Right renal cortex interstitium (tissue), 3 donors: Measurements from ENCODE around the gene POLE. TPM values are rescaled to one million over a fixed set of nuclear protein-coding genes. Genes with fewer than 3 reads are reported as not detected.

ENCODE experiments used
- DNase-seq, 3 donors: peaks; one replicate each; pipeline ENCODE4 v3.0.0-alpha.2; 2013; ENCODE audit warnings: low read depth in 3 of 3, low spot score in 2 of 3
- polyA plus RNA-seq, 3 donors: library from polyadenylated mRNA; unstranded; fragments of 120-200 nt; gene quantifications; one replicate each; pipeline ENCODE4 v1.2.1, GENCODE V29; 2013; ENCODE audit not compliant: insufficient read length in 3 of 3

The POLE gene
- polyA plus RNA-seq, 3 donors: 44.5 to 45.7 (median 44.5) TPM

DNA sequence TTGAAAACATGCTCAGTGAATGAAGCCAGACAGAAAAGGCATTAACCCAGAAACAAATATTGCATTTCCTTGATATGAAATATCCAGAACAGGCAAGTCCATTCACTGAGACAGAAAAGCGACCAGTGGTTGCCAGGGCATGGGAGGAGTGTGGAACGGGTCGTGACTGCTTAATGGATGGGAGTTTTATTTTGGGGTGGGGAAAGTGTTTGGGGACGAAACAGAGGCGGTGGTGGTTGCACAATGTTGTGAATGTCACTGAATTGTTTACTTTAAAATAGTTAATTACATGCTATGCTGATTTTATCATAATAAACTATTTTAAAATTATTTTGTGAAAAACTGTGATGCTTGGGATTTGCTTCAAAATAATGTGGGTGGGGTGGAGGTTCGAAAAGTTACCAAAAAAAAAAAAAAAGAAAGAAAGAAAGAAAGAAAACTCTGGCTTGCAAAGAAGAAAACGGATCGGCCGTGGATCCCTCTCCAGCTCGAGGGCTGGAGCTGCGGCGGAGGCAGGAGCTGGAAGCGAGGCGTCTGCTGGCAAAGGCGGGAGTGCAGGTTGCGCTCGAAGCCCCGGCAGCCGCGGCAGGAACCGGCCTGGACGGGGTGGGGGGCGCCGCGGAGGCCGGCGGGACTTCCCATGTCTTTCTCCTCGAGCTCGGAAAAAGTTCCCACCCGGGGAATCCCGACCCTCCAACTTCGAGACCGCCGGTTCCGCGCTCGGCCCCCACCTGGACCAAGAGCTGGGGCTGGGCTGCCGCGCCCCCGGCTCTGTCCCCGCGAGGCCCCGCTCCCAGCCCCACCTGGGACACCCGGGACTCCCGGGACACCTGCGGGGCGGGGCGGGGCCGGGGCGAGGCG is 69.1 kb downstream of the POLE start:
- DNase-seq: no peak

DNA sequence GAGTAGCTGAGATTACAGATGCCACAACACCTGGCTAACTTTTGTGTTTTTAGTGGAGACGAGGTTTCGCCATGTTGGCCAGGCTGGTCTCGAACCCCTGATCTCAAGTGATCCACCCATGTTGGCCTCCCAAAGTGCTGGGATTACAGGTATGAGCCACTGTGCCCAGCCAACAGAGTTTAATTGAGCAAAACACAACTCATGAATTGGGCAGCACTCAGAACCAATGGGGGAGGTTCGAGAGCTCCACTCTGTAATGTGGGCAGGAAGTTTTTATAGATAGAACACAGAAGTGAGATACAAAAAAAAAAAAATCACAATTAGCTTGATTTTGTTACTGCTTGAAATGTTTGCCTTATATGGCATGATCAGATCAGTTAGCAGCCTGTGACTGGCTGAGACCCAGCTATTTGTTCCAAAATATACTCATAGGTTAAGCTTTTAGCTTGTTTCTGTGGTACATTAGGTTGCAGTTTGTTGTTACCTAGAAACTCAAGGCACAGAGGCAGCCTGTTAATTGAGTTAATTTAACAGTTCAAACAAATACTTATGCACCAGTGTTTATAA is 69.9 kb downstream of the POLE start:
- no peak for DNase-seq

DNA sequence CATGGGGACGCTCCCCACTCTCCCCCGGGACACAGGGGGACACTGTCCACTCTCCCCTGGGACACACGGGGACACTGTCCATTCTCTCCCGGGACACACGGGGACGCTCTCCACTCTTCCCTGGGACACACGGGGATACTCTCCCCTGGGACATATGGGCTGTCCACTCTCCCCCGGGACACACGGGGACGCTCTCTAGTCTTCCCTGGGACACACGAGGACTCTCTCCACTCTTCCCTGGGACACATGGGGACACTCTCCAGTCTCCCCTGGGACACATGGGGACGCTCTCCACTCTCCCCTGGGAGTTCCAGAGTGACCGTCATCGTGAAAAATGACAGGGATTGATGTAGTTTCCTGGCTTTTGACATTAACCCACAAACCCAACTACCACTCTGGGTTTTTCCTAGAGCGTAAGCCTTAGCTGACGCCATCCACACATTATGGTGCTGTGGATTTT is 71.5 kb downstream of the POLE start:
- DNase-seq: no peak

DNA sequence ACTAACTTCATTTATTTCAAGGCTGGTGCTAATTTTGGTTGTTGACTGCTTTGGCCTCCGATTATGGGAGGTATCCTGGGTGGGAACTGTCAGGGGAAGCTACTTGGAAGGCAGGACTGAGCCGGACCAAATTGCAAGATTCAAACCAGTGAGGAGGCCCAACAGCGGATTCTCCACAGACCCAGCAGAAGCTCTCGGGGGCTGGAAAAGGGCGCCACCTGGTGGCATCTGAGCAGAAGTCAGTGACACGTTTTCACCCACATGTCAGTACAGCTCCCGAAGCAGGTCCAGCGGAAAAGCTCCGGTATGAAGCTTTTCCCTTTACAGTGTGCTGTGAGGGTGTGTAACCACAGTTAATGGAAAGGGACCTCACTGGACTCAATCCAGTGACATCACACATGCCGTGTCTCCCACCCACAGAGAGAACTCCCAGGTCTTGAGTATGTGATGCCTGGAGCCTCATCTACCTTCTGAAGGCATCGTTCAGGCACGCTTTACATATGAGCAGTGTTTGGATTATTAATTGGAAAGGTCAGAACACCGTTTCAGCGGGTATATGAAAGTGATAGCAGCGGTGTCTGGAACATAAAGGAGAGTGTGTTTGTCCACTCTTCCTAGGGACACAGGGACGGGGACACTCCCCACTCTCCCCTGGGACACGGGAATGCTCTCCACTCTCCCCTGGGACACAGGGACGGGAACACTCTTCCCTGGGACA is 72.1 kb downstream of the POLE start:
- no peak for DNase-seq

DNA sequence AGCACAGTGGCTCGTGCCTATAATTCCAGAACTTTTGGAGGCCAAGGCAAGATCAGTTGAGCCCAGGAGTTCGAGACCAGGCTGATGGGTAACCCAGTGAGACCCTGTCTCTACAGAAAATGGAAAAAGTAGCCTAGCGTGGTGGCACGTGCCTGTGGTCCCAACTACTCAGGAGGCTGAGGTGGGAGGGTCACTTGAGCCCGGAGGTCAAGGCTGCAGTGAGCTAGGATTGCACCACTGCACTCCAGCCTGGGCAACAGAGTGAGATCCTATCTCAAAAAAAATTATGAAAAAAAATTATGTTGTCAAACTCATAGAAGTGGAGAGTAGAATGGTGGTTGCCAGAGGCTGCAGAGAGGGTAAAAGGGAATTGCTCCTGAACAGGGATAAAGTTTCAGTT is 73.1 kb downstream of the POLE start:
- no peak for DNase-seq

DNA sequence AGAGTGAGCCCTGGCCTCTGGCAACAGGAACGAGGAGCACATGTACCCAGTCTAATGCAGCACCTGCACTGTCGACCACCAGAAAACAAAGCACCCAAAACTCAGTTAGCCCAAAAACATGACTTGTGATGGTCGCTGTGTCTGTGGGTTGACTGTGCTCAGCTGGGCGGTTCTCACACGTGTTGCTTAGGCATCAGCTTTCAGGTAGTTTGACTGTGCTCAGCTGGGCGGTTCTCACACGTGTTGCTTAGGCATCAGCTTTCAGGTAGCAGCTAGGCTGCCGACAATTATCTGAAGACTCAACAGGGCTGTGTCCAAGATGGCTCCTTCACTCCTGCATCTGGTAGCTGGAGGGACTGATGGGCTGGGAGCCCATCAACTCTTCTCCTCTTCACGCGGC is 75.5 kb downstream of the POLE start:
- DNase-seq: no peak

DNA sequence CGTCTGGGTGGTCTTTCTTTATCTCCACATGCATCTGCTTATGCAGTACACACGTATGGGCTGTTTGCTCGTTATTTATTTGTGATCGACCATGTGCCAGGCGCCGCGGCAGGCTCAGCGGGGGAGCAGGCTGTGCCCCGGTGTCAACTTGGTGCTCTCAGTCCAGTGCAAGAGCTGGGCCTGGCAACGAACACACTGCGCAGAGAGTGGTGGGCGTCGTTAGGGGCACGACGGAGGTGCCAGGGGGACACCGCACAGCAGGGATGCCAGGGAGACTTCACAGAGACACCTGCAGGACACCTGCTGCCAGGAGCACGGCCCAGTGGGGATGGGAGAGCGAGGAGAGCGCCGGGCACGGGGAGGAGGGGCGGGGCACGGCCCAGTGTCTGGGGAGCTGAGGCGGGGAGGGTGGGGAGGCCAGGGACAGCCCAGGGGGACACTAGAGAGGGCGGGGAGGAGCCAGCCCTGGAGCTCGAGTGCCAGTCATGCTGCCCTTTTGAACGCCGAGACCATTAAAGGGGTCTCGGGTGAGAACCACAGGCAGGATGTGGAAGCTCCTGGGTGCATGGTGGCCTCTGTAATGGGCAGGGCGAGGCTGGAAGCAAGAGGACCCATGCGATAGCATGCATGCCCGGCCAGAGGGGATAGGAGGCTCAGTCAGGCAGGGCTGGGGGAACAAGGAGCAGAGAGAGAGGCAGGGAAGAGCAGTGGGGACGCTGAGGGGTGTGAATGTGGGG is 76.1 kb downstream of the POLE start:
- no peak for DNase-seq

DNA sequence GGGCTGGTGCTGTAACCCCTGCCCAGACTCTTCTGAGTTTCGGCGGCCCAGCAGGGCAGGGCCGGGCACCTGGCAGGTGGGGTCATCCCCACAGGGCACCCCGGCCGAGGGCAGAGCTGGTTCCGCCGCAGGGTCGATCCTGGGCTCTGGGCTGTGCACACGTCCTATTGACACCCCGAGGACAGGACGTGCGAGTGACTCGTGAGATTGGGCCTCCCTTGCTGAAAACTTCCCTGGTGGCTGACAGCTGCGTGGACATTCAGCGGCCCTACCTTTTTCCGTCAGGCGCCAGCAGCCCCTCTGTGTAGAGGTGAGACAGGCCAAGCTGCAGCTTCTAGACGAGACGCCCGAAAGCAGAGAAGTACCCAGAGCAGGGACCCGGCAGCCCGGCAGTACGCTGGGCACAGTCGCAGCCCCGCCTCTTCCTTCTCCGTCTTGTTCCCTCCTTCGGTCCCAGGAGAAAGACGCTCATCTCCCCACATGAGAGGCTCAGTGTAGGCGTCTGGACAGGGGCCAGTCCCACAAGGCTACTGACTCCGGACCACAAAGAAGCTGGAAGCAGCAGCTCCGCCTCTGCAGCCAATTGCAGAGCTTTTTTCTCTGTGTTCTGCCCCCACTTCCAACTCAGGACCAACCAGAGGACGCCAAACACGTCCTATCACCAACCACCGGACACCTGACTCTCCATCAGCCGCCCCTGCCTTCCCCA is 76.9 kb downstream of the POLE start, which contains the start of gene LRCOL1:
Gene LRCOL1, minus strand, starts transcription at position 532 of the 709 bp plus-strand sequence. CDS start 4,331 bp downstream, outside the sequence.
- DNase-seq: no peak

DNA sequence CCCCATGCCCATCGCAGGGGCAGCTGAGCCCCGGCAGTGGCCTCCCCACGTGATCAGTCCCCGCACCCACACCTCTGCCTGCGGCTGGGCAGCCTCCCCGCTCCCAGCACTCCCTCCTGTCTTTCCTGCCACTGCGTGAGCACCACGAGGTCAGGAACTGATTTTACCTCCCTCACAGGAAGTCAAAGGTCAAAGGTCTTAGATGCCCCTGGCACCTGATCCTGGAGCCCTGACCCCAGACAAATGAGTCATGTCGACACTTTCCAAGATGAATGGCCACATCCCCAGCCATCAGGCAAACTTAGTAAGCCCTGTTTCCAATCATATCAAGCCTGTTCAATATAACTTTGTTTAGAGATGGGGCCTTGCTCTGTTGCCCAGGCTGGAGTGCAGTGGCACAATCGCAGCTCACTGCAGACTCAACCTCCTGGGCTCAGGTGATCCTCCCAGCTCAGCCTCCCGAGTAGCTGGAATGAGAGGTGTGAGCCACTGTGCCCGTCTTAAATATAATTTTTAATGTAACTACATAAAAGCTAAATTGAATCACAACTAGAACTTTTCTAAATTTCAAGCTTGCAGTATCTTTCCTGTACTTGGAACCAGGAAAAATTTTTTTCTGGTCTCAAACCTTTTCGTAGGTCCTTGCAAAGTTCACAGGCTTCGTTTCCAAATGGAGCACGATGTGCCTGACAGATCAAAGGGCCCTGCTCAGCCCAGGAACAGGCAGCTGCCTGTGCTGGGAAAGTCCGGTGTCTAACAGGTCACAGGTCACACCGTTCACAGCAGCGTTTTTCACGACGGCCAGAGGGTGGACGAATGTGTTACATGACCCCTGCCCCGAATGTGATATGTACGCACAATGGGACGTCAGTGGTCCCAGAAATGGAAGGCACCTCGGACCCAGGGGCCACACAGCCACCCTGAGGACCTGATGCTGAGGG is 78.6 kb downstream of the POLE start:
- no peak for DNase-seq

DNA sequence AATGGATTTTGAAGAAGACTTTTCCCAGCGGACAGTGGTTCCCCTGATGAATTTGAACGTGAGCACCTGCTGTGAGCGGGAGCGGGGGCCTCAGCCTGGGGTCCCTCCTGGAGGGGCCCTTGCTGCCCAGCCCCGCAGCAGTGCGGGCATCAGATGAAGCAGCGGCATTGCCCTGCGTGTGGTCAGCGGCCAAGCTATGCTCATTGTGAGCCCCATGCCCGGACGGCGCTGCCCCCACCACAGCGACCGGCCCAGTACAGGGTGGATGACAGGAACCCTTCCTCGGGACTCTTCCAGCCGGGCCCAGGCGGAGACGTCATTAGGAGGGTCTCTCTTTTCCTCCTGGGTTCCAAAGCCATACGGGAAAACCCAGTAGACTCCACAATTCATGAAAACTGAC is 80.2 kb downstream of the POLE start:
- no peak for DNase-seq

DNA sequence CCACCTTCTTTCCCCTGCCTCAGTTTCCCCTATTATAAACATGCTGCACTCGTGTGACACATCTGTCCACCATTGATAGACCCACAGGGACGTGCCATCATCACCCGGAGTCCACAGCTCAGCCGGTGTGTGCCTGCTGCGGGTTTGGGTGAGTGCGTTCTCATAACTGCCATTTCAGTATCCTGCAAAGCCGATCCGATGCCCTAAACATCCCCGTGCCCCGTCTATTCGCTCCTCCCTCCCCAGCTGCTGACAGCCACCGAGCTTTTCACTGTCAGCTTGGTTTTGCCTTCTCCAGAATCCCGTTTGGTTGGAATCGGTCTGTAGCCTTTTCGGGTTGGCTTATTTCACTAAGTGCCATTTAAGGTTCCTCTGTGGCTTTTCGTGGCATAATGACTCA is 80.7 kb downstream of the POLE start:
- no peak for DNase-seq

DNA sequence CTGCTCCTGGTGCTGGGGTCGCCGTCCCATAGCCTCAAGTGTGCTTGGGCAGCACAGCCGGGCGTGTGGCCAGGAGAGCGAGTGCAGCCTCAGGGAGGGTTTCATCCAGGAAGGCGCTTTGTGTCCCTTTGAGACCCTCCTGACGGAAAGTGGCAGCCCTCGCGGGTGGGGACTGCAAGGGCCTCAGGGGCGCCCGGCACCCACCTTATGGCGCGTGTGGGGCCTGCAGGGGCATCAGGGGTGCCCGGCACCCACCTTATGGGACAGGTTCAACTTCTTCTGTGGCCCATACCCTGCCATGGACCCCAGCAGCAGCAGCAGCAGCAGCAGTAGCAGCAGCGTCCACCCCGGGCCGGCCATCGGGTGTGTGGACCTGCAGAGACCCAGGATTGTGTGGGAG is 81.2 kb downstream of the POLE start:
- no peak for DNase-seq

DNA sequence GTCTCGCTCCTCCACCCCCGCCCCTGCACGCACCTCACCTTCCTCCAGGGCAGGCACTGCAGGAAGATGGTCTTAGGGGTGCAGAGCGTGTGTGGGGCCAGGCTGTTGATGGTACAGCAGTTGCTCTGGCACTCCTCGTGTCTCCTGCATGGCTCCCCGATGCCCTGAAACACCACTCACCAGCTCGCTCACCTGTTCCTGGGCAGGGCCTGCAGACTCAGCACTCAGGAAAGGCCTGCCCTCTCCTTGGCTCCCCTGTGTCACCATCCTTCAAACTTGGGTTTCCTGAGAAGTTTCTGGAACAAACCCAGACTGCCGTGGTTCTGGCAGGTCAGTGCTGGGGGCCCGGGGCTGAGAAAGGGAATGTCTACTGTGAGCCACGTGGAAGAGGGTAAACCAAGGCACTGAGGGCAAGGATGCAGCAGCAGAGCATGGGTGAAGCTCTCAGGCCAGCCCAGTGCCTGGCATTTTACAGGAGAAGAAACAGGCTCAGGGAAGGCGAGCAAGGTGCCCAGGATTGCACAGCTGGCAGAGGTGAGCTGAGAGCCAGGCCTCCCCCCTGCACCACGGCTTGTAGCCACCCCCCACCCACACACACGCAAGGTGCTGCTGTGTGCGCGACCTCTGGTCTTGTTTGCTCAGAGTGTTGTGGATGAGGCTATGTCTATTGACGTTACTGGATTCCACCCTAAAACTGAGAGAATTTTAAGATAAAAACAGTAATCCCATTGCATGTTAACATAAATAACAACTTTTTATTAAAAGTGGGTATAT is 82.3 kb downstream of the POLE start:
- DNase-seq: no peak

- no peak for DNase-seq
These were observed 83.0 kb downstream of the POLE start for GRCh38 chr12:132604151-132604618.

DNA sequence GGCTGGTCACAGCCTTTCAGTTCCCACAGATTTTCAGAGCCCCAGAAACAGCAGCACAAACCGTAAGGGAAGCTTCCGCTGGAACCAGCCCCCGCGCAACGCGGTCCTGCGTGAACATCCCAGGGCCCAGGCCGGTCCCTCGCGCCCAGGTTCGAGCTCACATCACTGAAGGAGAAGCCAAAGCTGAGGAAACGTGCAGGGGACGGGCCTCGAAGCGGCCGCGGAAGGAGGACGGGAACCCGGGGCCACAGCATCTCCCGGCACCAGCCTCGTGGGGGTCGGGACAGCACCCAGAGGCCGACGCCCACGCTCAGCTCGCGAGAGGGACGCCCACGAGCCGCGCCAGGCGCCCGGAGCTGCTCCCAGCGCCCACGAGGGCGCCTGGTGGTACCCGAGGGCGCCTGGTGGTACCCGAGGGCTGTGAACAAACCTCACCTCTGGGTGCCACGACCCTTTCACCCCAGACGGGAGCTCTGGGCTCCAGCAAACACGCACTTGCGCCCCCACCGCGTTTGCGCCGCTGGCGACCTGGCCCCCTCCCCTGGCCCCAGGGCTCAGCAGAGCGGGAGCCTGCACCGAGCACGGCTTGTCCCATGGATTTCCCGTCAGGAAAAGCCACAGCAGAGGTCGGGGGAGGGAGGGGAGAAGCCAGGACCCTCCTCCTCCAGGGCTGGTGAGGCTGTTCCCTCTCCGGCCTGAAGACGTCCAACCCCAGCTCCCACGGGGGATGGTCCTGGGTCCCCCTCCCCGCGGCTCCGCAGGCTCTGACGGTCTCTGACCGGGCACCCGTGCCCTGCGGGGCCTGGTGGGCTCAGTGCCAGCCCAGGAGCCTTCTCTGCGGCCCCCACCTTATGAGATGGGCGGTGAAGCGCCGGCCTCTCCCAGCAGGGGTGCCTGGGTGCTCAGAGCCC is 83.6 kb downstream of the POLE start:
- DNase-seq: no peak

DNA sequence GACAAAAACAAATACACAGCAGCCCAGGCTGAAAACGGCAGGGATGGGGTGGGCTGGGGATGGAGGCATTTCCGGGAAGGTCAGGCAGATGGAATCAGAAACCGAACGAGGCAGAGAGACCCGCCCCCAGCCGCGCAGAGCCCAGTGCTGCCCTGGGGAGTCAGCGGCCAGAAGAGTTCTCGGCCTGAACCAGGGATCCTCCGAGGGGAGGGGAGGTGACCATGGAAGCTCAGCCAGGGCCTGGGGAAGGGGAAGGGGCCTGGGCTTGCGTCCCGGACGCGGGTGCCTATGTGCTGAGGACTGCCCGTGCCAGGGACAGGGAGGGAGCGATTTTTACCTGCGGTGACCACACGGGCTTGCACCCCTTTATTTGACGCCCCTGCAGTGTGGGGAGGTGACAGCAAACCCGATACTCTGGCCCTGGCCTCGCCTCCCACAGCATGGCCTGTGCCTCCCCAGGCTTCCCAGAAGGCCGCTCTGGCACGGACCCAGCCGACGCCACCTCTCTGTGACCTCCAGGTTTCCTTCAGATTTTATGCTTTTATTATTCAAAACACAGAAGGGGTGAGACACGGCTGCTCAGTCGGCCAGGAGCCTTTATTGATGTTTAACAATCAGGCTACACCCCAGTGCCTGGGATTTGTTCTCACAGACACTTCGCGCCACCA is 84.4 kb downstream of the POLE start:
- no peak for DNase-seq
